Hypothalamus (tissue), 51 donors: ENCODE data around the gene CHST8.

Experiments used
- DNase-seq, 51 donors: peaks; one replicate each; lab custom pipeline; 2025; lab: John Stamatoyannopoulos, UW

The CHST8 gene

DNA sequence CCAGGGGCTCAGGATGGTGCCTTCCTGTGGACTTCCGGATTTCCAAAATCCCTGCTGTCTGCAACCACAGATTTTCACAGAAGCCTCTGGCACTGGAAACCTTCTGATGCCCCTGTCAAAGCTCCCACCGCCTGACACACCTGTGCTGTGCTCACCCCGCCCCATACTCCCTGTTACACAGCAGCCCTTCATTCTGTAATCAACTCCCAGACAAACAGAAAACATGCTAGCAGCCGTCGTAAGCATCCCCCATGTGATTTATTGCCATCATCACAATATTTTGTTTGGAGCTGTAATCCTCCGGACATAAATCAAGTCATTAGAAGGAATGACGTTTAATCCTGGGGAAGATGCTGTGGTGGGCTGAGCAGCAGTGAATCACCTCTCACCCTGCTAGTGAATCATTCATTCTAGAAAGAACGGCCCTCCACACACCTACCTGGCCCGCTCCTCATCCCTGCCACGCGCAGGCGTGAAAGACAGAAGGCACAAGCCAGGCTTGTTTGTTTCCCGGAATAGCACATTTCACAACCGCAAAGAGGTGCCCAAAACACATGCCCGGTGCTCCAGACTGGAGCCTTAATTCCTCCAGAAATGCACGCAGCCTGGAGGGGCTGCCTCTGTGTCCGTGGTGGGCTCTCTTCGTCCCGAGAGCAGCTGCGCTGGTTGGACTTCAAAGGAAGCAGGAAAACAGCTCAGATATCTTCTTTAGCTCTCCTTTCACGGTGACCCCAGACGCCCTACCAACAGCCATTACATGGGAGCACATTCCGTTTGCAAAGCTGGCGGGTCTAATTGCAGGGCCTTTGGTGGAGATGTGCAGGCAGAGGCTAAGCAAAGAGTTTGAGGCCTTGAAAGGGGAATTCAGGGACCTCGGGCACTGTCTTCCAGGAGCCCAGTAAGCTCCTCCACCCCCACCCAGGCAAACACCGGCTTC is 133.6 kb downstream of the CHST8 start:
- DNase-seq: no peak

DNA sequence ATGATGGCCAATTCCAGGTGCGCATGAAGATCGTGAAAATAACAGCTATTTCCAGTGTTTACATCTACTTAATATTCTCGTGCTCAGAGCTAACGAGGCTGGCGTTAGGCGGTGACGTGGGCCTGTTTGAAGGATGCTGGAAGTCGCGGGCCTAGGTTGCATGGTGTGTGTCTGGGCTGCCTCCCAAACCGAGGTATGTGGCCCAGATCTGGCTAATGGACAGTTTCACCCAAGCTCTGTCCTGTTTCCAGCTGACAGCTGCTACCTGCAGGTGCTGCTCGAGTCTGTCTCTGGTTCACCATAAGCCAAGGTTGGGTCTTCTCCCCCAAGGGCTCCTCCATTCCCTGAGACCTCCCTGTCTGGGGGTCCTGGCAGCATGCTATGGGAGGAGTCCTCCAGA is 134.4 kb downstream of the CHST8 start:
- no peak for DNase-seq

DNA sequence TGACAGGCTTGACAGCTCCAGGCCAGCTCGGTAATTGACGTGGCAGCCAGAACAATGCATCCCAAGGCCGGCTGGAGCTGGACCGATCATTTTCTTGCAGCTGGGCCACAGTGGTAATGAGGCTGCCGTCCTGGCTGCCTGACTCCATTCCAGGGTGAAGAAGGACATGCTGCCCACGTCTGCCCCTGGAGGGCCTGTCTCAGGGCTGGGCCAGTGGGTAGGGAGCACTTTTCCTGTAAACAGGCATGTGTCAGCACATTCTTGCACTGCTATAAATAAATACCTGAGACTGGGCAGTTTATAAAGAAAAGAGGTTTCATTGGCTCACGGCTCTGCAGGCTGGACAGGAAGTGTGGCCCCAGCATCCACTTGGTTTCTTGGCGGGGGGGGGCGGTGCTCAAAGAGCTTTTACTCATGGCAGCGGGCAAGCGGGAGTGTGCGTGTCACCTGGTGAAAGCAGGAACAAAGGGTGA is 136.8 kb downstream of the CHST8 start:
- peak in 11 of 51 donors; percentile 14 to 56 (median 25) for DNase-seq

DNA sequence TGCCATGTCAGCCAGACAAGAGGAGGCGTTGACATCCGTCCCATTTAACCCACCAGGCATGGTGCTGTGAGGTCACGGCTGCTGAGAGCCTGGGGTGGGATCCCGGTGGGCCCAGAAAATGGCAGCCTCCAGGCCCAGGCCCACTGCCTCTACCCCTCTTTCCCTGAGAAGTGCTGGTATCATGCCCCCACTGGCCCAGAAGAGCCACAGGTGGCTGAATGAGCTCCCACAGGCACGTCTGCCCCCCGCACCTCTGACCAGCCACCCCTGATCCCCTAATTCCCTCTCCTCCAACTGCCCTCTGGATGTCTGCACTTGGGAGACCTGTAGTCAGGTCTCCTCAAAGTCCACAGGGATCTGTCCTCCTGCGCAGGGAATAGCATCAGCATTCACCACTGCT is 137.6 kb downstream of the CHST8 start:
- no peak for DNase-seq

DNA sequence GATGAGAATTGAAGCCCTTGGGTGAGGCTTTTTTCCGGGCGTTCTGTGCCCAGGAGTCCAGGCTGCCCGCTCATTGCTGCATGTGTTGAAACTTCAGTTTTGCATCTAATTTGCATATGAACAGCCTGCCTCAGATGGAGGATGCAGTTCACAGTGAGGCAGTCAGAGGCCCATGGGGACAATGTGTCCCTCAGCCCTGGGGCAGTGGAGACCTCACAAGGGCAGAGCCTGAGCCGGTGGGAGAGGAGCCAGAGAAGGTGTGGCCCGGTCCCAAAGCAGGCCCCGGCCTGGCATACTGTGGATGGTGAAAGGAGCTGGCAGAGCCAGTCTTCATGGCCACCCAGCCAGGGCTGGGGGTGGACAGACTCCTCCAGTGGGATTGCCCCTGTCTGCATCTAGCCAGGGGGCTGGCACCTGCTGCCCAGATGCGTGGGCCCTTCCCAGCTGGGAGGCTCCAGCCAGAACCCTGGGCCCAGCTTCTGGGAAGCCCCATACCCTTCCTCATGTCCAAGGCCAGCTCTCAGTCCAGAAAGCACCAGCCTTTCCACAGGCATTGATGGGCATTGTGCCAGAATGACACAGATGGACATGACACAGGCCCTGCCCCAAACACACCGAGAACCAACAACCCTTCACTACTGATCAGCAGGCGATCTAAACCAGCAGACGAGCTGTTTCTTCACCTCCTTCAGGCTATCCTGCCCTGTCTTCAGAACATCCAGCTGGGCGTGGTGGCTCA is 142.0 kb downstream of the CHST8 start:
- peak in 34 of 51 donors; percentile 5 to 82 (median 42) for DNase-seq

DNA sequence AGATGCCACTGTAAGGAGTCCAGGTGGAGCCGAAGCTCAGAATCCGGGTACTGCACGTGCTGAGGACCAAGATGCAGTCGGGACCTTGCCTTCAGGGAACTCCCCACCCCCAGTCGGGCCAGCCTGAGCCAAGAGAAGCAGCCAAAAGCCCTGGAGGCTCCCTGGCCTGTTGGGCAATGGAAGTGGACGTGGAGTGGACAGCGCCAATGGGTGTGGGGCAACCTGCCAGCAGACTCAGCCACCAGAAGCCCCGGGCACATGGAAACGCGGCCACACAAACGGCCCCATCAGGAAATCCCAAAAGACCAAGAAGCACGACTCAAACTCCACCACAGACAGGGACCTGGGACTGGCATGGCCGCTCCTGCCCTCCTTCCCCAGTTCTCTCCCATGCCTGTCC is 144.9 kb downstream of the CHST8 start:
- no peak for DNase-seq

DNA sequence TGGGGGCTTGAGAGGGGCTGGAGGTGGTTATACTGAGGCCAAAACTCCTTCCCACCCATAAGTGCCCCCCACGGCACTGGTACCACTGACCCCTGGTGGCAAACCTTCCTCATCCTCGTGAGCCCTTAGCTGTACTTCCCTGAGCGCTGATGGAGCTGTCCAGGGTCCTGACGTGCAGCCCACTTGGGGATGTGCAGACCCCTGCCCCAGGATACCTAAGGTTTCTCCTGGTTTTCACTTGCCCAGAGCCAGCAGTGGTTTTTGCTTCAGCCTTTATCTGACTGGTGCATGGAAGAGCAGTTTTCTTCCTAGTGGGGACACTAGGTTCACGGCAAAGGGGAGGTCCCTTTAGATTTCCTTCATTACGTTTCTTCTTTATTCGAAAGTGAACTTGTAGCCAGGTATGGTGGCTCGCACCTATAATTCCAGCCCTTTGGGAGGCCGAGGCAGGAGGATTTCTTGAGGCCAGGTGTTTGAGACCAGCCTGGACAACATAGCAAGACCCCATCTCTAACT is 146.2 kb downstream of the CHST8 start:
- DNase-seq: peak in 1 of 51 donors; percentile 11

DNA sequence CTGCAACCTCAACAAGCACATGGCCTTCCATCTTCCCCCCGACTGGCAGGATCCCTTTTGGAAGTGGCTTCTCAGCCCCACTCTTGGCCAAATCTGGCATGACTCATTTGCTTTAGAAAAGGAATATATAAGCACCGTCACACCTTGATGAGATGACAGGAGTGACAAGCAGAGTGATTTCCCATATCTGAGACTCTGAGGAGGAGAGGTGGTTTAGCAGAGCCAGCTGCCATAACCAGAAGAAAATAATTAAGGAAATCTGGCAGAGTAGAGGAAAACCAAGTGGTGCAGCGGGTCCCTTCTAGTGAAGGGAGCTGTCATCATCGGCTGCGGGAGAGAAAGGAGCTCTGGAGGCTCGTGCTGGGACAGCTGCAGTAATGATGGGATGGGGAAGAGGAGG is 147.5 kb downstream of the CHST8 start:
- DNase-seq: no peak

DNA sequence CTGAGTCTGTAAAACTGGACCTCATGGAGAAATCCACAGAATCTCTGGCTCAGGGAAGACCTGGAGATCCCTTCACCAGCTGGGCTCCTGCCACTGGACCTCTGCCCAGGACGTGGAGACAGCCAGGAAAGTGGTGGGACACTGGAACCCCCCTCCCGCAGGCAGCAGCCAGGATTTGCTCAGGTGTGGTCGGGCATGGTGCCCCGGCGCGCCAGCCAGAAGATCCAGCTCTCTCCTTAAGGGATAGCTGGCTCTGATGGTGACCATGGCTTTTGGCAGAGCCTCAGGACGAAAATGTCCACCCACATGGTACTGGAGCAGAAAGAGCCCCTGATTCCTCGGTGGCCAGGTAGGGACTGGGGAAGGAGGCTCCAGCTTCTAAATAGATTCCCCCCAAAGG is 148.4 kb downstream of the CHST8 start:
- DNase-seq: no peak

DNA sequence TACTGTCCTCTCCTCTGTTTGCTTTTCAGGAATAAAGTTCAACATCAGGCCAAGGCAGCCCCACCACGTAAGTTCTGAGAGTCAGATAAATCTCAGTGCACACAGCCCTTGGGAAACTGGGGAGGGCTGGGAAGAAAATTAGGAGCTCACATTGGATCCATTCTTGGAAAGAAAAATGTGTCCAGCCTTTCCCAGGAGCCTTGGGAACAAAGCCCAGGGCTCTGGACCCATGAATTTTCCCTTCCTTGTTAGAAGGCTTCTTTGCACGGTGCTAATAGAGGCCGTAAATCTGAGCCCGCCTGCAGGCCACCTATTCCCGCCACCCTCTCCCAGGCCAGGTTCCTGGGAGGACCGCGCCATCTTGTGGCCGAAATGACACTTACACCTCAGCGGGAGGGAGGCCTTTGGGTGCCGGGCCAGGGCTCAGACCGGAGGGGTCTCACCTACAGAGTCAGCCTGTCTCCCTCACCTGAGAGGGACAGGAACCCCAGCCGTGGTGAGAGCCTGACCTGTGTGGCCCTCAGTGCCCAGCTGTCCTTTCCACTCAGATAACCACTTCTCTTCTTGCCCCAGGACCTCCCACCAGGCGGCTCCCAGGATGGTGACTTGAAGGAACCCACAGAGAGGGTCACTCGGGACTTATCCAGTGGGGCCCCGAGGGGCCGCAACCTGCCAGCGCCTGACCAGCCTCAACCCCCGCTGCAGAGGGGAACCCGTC is 149.8 kb downstream of the CHST8 start:
- DNase-seq: peak in 49 of 51 donors; percentile 5 to 80 (median 49)

DNA sequence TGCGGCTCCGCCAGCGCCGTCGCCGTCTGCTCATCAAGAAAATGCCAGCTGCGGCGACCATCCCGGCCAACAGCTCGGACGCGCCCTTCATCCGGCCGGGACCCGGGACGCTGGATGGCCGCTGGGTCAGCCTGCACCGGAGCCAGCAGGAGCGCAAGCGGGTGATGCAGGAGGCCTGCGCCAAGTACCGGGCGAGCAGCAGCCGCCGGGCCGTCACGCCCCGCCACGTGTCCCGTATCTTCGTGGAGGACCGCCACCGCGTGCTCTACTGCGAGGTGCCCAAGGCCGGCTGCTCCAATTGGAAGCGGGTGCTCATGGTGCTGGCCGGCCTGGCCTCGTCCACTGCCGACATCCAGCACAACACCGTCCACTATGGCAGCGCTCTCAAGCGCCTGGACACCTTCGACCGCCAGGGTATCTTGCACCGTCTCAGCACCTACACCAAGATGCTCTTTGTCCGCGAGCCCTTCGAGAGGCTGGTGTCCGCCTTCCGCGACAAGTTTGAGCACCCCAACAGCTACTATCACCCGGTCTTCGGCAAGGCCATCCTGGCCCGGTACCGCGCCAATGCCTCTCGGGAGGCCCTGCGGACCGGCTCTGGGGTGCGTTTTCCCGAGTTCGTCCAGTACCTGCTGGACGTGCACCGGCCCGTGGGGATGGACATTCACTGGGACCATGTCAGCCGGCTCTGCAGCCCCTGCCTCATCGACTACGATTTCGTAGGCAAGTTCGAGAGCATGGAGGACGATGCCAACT is 150.5 kb downstream of the CHST8 start:
- no peak for DNase-seq

DNA sequence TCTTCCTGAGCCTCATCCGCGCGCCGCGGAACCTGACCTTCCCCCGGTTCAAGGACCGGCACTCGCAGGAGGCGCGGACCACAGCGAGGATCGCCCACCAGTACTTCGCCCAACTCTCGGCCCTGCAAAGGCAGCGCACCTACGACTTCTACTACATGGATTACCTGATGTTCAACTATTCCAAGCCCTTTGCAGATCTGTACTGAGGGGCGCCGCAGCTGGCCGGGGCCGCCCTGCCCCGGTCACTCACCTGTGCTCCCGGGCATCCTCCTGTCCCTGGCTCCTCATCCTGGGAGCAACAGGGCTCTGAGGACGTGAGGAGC is 151.1 kb downstream of the CHST8 start:
- no peak for DNase-seq

DNA sequence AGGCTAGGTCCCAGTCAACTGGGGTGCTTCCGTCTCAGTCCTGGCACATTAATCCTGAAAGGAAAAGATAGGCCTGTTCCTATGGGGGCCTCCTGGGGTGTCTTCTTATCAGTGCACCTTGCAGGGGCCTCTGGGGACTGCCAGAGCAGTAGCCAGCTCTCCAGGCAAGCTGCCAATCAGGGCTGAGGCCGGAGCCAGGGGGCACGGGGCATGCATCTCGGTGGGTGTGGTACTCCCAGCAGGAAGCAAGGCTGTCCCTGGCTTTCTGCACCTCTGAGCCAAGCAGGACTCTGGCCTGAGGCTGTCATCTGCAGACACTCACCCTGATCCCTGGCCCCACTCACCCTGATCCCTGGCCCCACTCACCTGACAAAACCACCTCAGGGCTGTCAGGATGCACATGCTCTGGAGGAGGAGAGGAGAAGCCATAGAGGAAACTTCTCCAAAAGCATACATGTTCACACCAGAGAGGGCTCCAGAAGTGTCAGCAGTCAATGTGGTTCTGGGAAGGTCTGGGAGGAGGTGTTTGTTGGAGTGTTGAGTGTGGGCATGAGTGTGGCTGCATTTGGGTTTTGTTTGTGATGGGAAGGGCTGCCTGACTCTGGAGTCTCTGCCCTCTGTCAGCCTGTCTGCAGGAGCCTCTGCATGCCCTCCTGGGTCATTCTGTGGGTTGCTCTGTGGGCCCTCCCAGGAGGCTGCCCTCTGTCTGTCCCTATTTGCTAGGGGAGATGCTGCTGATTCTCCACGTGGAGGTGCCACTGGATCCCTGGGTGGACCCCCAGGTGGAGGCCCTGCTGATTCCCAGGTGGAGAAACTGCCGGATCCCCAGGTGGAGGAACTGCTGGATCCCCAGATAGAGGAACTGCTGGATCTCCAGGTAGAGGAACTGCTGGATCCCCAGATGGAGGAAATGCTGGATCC is 152.2 kb downstream of the CHST8 start:
- no peak for DNase-seq

DNA sequence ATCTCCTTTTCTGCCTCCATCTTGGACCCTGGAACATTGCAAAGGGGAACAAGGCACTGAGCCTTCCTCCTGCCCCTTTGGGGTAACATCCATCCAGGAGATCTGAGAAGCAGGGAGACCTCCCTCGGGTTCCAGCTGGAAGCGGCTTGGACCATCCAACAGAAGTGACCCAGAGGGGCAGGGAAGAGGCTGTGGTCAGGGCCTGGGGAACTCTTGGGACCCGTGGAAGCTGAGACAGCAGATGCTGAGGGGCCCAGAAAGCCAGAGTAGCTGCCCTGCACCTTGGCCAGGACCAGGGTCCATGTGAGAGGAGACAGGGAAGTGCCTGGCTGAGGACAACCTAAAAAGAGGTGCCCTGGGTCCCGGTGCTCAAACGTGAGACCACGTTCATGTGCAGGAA is 153.0 kb downstream of the CHST8 start:
- no peak for DNase-seq

DNA sequence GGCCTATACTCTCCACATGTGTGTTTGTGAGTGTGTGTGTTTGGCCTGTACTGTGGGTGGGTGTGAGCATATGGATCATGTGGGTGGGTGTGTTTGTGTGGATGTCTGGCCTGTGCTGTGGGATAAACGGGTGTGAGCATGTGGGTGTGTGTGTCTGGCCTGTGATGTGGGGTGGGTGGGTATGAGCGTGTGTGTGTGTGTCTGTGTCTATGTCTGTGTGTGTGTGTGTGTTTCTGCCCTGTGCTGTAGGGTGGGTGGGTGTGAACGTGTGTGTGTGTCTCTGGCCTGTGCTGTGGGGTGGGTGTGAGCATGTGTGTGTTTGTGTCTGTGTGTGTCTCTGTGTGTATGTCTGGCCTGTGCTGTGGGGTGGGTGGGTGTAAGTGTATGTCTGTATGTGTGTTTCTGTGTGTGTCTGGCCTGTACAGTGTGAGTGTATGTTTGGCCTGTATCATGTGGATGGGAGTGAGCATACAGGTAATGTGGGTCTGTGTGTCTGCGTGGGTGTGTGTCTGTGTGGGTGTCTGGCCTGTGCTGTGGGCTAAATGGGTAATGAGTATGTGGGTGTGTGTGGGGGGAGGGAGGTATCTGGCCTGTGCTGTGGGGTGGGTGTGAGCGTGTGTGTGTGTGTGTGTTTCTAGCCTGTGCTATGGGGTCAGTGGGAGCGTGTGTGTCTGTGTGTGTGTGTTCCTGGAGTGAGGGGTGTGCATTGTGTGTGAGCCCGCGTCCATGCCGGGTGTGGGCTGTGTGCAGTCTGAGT is 154.2 kb downstream of the CHST8 start:
- no peak for DNase-seq

DNA sequence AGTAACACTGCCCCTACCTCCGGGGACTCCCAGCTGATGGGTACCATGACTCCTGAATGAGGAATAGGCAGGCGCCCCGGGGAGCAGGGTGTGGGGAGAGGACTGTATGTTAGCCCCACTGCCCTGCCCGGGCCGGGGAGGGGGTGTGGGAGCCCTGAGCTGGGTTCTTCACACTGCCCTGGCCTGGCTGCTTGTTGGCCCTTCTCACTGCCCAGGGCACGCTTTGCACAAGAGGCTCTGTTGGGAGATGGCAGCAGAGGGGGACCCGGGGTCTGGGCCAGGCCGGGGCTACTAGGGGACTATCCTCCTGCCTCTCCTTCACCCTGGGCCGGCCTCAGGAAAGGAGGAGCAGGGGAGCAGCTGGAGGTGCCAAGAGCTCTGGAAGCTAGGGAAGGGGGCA is 155.6 kb downstream of the CHST8 start:
- no peak for DNase-seq

DNA sequence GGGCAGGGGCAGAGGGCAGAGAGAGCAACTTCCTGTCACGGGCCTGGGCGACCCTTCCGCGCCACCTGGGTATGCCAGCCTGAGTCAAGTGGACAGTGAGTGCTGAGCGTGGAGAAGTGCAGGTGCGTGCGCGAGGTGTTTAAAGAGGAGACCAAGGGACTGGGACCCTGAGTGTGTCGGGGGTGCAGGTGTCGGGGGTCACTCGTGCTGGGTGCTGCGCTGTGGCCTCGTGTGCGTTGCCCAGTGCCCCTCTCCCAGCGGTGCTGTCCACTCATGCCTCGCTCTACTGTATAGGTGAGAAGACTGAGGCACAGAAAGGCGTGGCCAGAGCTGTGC is 156.0 kb downstream of the CHST8 start:
- DNase-seq: no peak

DNA sequence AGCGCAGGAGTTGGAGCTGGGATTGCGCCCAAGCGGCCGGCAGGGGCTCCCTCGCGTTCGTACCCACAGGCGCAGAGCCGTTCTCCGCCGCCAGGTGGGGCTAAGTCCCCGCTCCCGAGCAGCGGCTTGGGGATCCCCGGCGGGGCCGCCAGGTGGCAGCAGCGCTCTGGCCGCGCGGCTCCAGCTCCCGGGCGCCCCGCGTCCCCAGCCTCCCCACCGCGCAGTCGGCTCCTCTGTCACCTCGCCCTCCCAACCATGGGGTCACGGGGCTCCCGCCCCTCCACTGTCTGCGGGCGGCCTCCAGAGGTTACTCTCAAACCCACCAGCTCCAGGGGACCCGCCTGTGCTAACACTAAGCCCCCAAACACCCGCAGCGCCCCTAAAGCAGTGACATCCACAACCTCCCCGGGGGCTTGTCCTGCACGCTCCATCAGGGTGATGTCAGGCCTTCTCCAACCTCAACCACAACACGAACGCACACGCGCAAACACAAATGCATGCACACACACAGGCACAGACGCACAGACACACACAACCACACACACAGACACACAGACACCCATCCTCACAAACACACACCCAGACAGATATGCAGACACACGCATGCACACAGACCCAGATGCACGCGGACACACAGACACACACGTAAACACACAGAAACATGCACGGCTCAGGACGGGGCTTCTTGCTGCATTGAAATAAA is 156.5 kb downstream of the CHST8 start:
- DNase-seq: peak in 48 of 51 donors; percentile 7 to 90 (median 67)
